ENCODE data around the gene UPB1.

DNA sequence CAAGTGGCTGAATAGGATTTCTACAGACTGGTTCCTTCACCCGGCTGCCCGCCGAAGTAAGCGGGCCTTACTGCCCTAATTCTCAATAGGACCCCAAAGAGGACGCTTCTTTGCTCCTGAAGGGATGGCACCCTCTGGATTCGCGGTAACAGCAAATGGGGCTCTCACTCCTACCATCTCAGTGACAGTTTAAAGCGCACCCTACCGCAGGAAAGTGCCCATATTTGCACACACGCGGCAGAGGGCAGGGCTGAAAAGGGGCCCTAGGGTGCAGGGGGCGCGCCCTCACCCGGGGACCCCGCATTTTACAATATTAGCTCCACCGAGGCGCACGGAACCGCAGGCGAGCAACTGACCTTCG, 985 bp upstream of the UPB1 start:
- no peak for TF ChIP-seq EZH2 (IDR thresholded peaks at IDR 0.05; ENCODE audit: borderline replicate concordance, low read depth, low read length, poor library complexity, severe bottlenecking)
- TF ChIP-seq, protein P1, sequence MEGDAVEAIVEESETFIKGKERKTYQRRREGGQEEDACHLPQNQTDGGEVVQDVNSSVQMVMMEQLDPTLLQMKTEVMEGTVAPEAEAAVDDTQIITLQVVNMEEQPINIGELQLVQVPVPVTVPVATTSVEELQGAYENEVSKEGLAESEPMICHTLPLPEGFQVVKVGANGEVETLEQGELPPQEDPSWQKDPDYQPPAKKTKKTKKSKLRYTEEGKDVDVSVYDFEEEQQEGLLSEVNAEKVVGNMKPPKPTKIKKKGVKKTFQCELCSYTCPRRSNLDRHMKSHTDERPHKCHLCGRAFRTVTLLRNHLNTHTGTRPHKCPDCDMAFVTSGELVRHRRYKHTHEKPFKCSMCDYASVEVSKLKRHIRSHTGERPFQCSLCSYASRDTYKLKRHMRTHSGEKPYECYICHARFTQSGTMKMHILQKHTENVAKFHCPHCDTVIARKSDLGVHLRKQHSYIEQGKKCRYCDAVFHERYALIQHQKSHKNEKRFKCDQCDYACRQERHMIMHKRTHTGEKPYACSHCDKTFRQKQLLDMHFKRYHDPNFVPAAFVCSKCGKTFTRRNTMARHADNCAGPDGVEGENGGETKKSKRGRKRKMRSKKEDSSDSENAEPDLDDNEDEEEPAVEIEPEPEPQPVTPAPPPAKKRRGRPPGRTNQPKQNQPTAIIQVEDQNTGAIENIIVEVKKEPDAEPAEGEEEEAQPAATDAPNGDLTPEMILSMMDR (conservative IDR thresholded peaks at IDR 0.05; ENCODE audit: low read depth, low read length): no peak

Data from A673 (cell line).